COLO829 (cell line): ENCODE measurements around the gene CACNA2D3.
"Not testable (repeated sequence)": the region's sequence is repeated elsewhere in the genome, so short reads cannot be mapped to it uniquely, and the experiment has no call there.

ENCODE experiments used
- DNase-seq: peaks from one replicate; pipeline ENCODE4 v3.0.0; 2012; ENCODE audit warnings: low spot score

The CACNA2D3 gene

GRCh38 chr3:54122324-54123002 is at the start of gene CACNA2D3:
CACNA2D3 (plus strand) TSS chr3:54122552.
- DNase-seq, result no peak

- no peak for DNase-seq
Observed at GRCh38 chr3:54073386-54073785, 49.0 kb upstream of the CACNA2D3 start.

- DNase-seq, result no peak
Observed at GRCh38 chr3:54079314-54079713, 43.0 kb upstream of the CACNA2D3 start.

- DNase-seq, result no peak
Observed at GRCh38 chr3:54079730-54080325, 42.5 kb upstream of the CACNA2D3 start.

GRCh38 chr3:54083921-54084320 is 38.4 kb upstream of the CACNA2D3 start:
- no peak for DNase-seq

- DNase-seq, result no peak
Observed at GRCh38 chr3:54085936-54086335, 36.4 kb upstream of the CACNA2D3 start.

- no peak for DNase-seq
Observed at GRCh38 chr3:54086652-54087405, 35.5 kb upstream of the CACNA2D3 start.

- DNase-seq, result no peak
Observed at GRCh38 chr3:54087581-54088410, 34.6 kb upstream of the CACNA2D3 start.

GRCh38 chr3:54093491-54094248 is 28.7 kb upstream of the CACNA2D3 start:
- no peak for DNase-seq

GRCh38 chr3:54094926-54095325 is 27.4 kb upstream of the CACNA2D3 start:
- DNase-seq, result no peak

- no peak for DNase-seq
Observed at GRCh38 chr3:54099381-54099780, 23.0 kb upstream of the CACNA2D3 start.

- no peak for DNase-seq
Observed at GRCh38 chr3:54104084-54104483, 18.3 kb upstream of the CACNA2D3 start.

- DNase-seq, result not testable (repeated sequence)
Observed at GRCh38 chr3:54116129-54116528, 6.2 kb upstream of the CACNA2D3 start.

GRCh38 chr3:54120657-54121413 is 1.5 kb upstream of the CACNA2D3 start:
- DNase-seq, result no peak

- DNase-seq, result no peak
Observed at GRCh38 chr3:54121414-54122323, 683 bp upstream of the CACNA2D3 start.

GRCh38 chr3:54123003-54123775 is 837 bp downstream of the CACNA2D3 start:
- DNase-seq, result no peak

- no peak for DNase-seq
Observed at GRCh38 chr3:54123776-54124196, 1.4 kb downstream of the CACNA2D3 start.

- DNase-seq, result no peak
Observed at GRCh38 chr3:54125300-54125699, 2.9 kb downstream of the CACNA2D3 start.

GRCh38 chr3:54126551-54126950 is 4.2 kb downstream of the CACNA2D3 start:
- DNase-seq, result no peak
